HepG2 (cell line): ENCODE measurements around the gene ANAPC1. TPM values are rescaled to one million over a fixed set of nuclear protein-coding genes. Genes with fewer than 3 reads are reported as not detected.

Experiments used
- BCL6 ChIP-seq: IDR thresholded peaks from 2 replicates; pipeline ENCODE4 v1.6.1; 2016; ENCODE audit warnings: missing genetic modification reagents, missing compliant biosample characterization
- FOXA1 ChIP-seq, 2 experiments: fragments of 450-650 bp in 1 of 2; sonication (generic) in 1 of 2; formaldehyde crosslinking in 1 of 2; IDR thresholded peaks; 2 replicates each; pipeline versions ENCODE4 v1.4.0 to v1.6.1; 2016 to 2020; ENCODE audit warnings: missing genetic modification reagents in 1 of 2
- HNRNPLL ChIP-seq: fragments of 200-400 bp; formaldehyde crosslinking; IDR thresholded peaks from 2 replicates; pipeline ENCODE4 v1.6.1; 2017; ENCODE audit warnings: mild to moderate bottlenecking, low read depth, low read length; ENCODE audit not compliant: poor library complexity, severe bottlenecking
- KLF15 ChIP-seq: sonication (generic); formaldehyde crosslinking; IDR thresholded peaks from 2 replicates; pipeline ENCODE4 v1.8.1; 2023; ENCODE audit warnings: borderline replicate concordance, mild to moderate bottlenecking, inconsistent platforms, missing genetic modification reagents, mixed read lengths
- LCORL ChIP-seq, 2 experiments: fragments of 450-650 bp in 1 of 2; sonication (generic) in 1 of 2; formaldehyde crosslinking in 1 of 2; IDR thresholded peaks; 2 replicates each; pipeline versions ENCODE4 v1.5.0 to v1.6.1; 2017 to 2020; ENCODE audit warnings: antibody characterized with exemption in 1 of 2, missing genetic modification reagents in 1 of 2
- PHF5A ChIP-seq: IDR thresholded peaks from one replicate; pipeline ENCODE4 v1.6.1; 2018; ENCODE audit warnings: low read depth, missing genetic modification reagents; ENCODE audit not compliant: unreplicated experiment
- SALL1 ChIP-seq: sonication (generic); formaldehyde crosslinking; IDR thresholded peaks from 2 replicates; pipeline ENCODE4 v1.8.0; 2022; ENCODE audit warnings: mild to moderate bottlenecking, missing genetic modification reagents
- SALL2 ChIP-seq: sonication (generic); formaldehyde crosslinking; IDR thresholded peaks from 2 replicates; pipeline ENCODE4 v1.8.1; 2023; ENCODE audit warnings: mild to moderate bottlenecking, missing genetic modification reagents, inconsistent platforms
- SAP130 ChIP-seq: IDR thresholded peaks from 2 replicates; pipeline ENCODE4 v1.6.1; 2016; ENCODE audit warnings: low read depth
- SMC3 ChIP-seq: IDR thresholded peaks from 2 replicates; pipeline ENCODE4 v1.6.1; 2011; ENCODE audit warnings: low read length, improper control_type of control experiment
- SOX13 ChIP-seq, 3 experiments: fragments of 450-650 bp in 1 of 3; sonication (generic) in 1 of 3; formaldehyde crosslinking in 1 of 3; IDR thresholded peaks in 2 of 3; conservative IDR thresholded peaks in 1 of 3; 2 replicates each; pipeline versions ENCODE4 v1.5.0 to v1.6.1; 2016 to 2020; ENCODE audit warnings: antibody characterized with exemption in 1 of 3, mild to moderate bottlenecking in 1 of 3, missing compliant biosample characterization in 1 of 3, missing genetic modification reagents in 1 of 3, moderate library complexity in 1 of 3
- SOX5 ChIP-seq: IDR thresholded peaks from 2 replicates; pipeline ENCODE4 v1.6.1; 2016; ENCODE audit warnings: borderline replicate concordance
- STAG1 ChIP-seq: sonication (generic); formaldehyde crosslinking; IDR thresholded peaks from 2 replicates; pipeline ENCODE4 v1.4.0; 2020; ENCODE audit warnings: missing genetic modification reagents
- ZNF501 ChIP-seq: sonication (generic); formaldehyde crosslinking; IDR thresholded peaks from 2 replicates; pipeline ENCODE4 v1.5.1; 2020; ENCODE audit warnings: mild to moderate bottlenecking, moderate library complexity, missing genetic modification reagents
- ZNF543 ChIP-seq: sonication (generic); formaldehyde crosslinking; IDR thresholded peaks from 2 replicates; pipeline ENCODE4 v1.4.0; 2020; ENCODE audit warnings: mild to moderate bottlenecking, missing genetic modification reagents
- ZNF607 ChIP-seq: sonication (generic); formaldehyde crosslinking; IDR thresholded peaks from 2 replicates; pipeline ENCODE4 v1.5.1; 2020; ENCODE audit warnings: missing genetic modification reagents, mild to moderate bottlenecking, borderline replicate concordance
- ZNF768 ChIP-seq: sonication (generic); formaldehyde crosslinking; IDR thresholded peaks from 2 replicates; pipeline ENCODE4 v1.4.0; 2020; ENCODE audit warnings: missing genetic modification reagents
- ZNF792 ChIP-seq: IDR thresholded peaks from 2 replicates; pipeline ENCODE4 v1.6.1; 2016
- polyA plus RNA-seq, 8 experiments: library from polyadenylated mRNA; depleted of rRNA in 3 of 8; stranded (reverse) in 7 of 8; unstranded in 1 of 8; fragments of >200 nt; fragmentation: Illumina TruSeq in 4 of 8; extraction: Trizol in 4 of 8; gene quantifications; 2 replicates each; pipeline versions ENCODE4 v1.2.1 to v1.2.3, GENCODE V29; 2011 to 2016; ENCODE audit warnings: low read depth in 4 of 8, missing spikeins in 1 of 8, mixed read lengths in 1 of 8; ENCODE audit not compliant: insufficient read depth in 1 of 8
- total RNA-seq, 5 experiments: library from RNA; depleted of rRNA; stranded (reverse); fragments of >200 nt; fragmentation: Illumina TruSeq; extraction: Trizol; gene quantifications; 2 replicates each; pipeline ENCODE4 v1.2.3, GENCODE V29; 2016; ENCODE audit warnings: low read depth in 1 of 5
- TF ChIP-seq, protein P1 (sequence below): sonication (generic); formaldehyde crosslinking; IDR thresholded peaks from 2 replicates; pipeline ENCODE4 v1.5.1; 2020; ENCODE audit warnings: mild to moderate bottlenecking, moderate library complexity, missing genetic modification reagents
- TF ChIP-seq, protein P2 (sequence below): sonication (generic); formaldehyde crosslinking; IDR thresholded peaks from 2 replicates; pipeline ENCODE4 v1.8.1; 2023; ENCODE audit warnings: mild to moderate bottlenecking, missing genetic modification reagents
- TF ChIP-seq, protein P3 (sequence below): fragments of 450-650 bp; IDR thresholded peaks from 2 replicates; pipeline ENCODE4 v1.6.1; 2016
- TF ChIP-seq, protein P4 (sequence below): sonication (generic); formaldehyde crosslinking; IDR thresholded peaks from 2 replicates; pipeline ENCODE4 v1.4.0; 2020; ENCODE audit warnings: missing genetic modification reagents, borderline replicate concordance
- TF ChIP-seq, protein P5 (sequence below): sonication (generic); formaldehyde crosslinking; IDR thresholded peaks from 2 replicates; pipeline ENCODE4 v1.4.0; 2020; ENCODE audit warnings: mild to moderate bottlenecking, low read depth, missing genetic modification reagents

The ANAPC1 gene
- total and polyA plus RNA-seq, 2 of the 13 experiments (the other 11 are each of a cell fraction or from before 2014, with no cell fraction given), result 50.0 to 89.7 TPM

DNA sequence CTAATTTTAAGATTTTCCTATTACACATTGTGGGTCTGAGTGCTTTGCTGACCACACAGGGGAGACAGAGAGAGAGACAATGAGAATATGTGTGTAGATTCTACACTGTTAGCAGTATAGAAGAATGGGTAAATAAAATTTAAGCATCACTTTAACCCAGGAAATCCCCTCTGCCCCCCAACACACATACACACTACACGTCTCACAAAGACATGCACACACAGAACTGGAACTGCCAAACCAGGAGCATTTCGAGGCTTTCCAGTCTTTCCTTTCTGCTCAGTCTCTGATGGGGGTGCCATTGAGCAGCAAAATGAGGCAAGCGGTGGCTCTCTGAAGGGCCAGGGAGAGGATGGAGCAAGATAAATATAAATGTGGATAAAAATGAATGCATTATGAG, 16.9 kb upstream of the ANAPC1 start (continued):
- TF ChIP-seq, protein P1, sequence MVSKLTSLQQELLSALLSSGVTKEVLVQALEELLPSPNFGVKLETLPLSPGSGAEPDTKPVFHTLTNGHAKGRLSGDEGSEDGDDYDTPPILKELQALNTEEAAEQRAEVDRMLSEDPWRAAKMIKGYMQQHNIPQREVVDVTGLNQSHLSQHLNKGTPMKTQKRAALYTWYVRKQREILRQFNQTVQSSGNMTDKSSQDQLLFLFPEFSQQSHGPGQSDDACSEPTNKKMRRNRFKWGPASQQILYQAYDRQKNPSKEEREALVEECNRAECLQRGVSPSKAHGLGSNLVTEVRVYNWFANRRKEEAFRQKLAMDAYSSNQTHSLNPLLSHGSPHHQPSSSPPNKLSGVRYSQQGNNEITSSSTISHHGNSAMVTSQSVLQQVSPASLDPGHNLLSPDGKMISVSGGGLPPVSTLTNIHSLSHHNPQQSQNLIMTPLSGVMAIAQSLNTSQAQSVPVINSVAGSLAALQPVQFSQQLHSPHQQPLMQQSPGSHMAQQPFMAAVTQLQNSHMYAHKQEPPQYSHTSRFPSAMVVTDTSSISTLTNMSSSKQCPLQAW (CRISPR knock-in tag), result 0 out of 2 replicates have a peak, but pooled peaks have one; percentile 28
- TF ChIP-seq SAP130 (CRISPR knock-in tag), result peak; percentile 58
- TF ChIP-seq BCL6 (CRISPR knock-in tag), result peak; percentile 66
- TF ChIP-seq ZNF768 (CRISPR knock-in tag), result no peak
- TF ChIP-seq ZNF501, result 0 out of 2 replicates have a peak, but pooled peaks have one; percentile 22
- TF ChIP-seq PHF5A (CRISPR knock-in tag), result no peak
- TF ChIP-seq, protein P2, sequence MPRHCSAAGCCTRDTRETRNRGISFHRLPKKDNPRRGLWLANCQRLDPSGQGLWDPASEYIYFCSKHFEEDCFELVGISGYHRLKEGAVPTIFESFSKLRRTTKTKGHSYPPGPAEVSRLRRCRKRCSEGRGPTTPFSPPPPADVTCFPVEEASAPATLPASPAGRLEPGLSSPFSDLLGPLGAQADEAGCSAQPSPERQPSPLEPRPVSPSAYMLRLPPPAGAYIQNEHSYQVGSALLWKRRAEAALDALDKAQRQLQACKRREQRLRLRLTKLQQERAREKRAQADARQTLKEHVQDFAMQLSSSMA (CRISPR knock-in tag), result no peak
- TF ChIP-seq SALL2 (CRISPR knock-in tag), result no peak
- no peak for TF ChIP-seq LCORL (IDR thresholded peaks at IDR 0.05)
- TF ChIP-seq LCORL (CRISPR knock-in tag; IDR thresholded peaks at IDR 0.05), result 0 out of 2 replicates have a peak, but pooled peaks have one; percentile 31
- TF ChIP-seq, protein P3, sequence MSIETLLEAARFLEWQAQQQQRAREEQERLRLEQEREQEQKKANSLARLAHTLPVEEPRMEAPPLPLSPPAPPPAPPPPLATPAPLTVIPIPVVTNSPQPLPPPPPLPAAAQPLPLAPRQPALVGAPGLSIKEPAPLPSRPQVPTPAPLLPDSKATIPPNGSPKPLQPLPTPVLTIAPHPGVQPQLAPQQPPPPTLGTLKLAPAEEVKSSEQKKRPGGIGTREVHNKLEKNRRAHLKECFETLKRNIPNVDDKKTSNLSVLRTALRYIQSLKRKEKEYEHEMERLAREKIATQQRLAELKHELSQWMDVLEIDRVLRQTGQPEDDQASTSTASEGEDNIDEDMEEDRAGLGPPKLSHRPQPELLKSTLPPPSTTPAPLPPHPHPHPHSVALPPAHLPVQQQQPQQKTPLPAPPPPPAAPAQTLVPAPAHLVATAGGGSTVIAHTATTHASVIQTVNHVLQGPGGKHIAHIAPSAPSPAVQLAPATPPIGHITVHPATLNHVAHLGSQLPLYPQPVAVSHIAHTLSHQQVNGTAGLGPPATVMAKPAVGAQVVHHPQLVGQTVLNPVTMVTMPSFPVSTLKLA, result no peak
- peak; percentile 22; the same call in 1 of the 2 replicates for TF ChIP-seq SOX5 (CRISPR knock-in tag)
- no peak for TF ChIP-seq ZNF607 (CRISPR knock-in tag)
- no peak for TF ChIP-seq SOX13 (IDR thresholded peaks at IDR 0.05)
- peak in 1 of 2 experiments; percentile 30; a peak in 1 of 4 replicates for TF ChIP-seq SOX13 (CRISPR knock-in tag; conservative IDR thresholded peaks at IDR 0.05 in 1 of 2, IDR thresholded peaks at IDR 0.05 in 1 of 2)
- peak; percentile 14; the same call in 1 of the 2 replicates for TF ChIP-seq ZNF792 (CRISPR knock-in tag)
- TF ChIP-seq KLF15, result no peak
- TF ChIP-seq ZNF543 (CRISPR knock-in tag), result no peak
- TF ChIP-seq, protein P4, sequence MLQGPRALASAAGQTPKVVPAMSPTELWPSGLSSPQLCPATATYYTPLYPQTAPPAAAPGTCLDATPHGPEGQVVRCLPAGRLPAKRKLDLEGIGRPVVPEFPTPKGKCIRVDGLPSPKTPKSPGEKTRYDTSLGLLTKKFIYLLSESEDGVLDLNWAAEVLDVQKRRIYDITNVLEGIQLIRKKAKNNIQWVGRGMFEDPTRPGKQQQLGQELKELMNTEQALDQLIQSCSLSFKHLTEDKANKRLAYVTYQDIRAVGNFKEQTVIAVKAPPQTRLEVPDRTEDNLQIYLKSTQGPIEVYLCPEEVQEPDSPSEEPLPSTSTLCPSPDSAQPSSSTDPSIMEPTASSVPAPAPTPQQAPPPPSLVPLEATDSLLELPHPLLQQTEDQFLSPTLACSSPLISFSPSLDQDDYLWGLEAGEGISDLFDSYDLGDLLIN (CRISPR knock-in tag), result no peak
- peak; percentile 36; the same call in 1 of the 2 replicates for TF ChIP-seq SALL1
- no peak for TF ChIP-seq HNRNPLL
- TF ChIP-seq, protein P5, sequence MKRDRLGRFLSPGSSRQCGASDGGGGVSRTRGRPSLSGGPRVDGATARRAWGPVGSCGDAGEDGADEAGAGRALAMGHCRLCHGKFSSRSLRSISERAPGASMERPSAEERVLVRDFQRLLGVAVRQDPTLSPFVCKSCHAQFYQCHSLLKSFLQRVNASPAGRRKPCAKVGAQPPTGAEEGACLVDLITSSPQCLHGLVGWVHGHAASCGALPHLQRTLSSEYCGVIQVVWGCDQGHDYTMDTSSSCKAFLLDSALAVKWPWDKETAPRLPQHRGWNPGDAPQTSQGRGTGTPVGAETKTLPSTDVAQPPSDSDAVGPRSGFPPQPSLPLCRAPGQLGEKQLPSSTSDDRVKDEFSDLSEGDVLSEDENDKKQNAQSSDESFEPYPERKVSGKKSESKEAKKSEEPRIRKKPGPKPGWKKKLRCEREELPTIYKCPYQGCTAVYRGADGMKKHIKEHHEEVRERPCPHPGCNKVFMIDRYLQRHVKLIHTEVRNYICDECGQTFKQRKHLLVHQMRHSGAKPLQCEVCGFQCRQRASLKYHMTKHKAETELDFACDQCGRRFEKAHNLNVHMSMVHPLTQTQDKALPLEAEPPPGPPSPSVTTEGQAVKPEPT (CRISPR knock-in tag), result no peak
- peak; percentile 71 for TF ChIP-seq SMC3
- peak; percentile 79 for TF ChIP-seq STAG1 (CRISPR knock-in tag)
- no peak for TF ChIP-seq FOXA1 (IDR thresholded peaks at IDR 0.05)
- peak; percentile 17; the same call in 1 of the 2 replicates for TF ChIP-seq FOXA1 (CRISPR knock-in tag; IDR thresholded peaks at IDR 0.05)
